K562 (cell line): ENCODE results near the gene DBP. TPM values are rescaled to one million over a fixed set of nuclear protein-coding genes. Genes with fewer than 3 reads are reported as not detected.

ENCODE experiments used
- MECOM ChIP-seq: fragments of 250-450 bp; sonication (Bioruptor Pico); IDR thresholded peaks from 2 replicates; pipeline ENCODE4 v1.8.0; 2022; ENCODE audit warnings: inconsistent platforms
- TAF1 ChIP-seq: IDR thresholded peaks from 2 replicates; pipeline ENCODE4 v1.6.1; 2011; ENCODE audit warnings: mild to moderate bottlenecking, low read length, moderate library complexity; ENCODE audit not compliant: insufficient read depth, control insufficient read depth, severe bottlenecking; ENCODE audit errors: extremely low read depth
- ZFX ChIP-seq: sonication (generic); formaldehyde crosslinking; IDR thresholded peaks from 2 replicates; pipeline ENCODE4 v1.8.0; 2022; ENCODE audit warnings: mild to moderate bottlenecking, missing genetic modification reagents, moderate library complexity
- ZKSCAN8 ChIP-seq: fragments of 200-800 bp; sonication (Bioruptor generic); IDR thresholded peaks from 2 replicates; pipeline ENCODE4 v1.6.1; 2016; ENCODE audit warnings: missing genetic modification characterization, missing compliant biosample characterization
- ZNF79 ChIP-seq: fragments of 250-450 bp; sonication (Bioruptor Pico); IDR thresholded peaks from 2 replicates; pipeline ENCODE4 v1.4.0; 2020; ENCODE audit warnings: low read depth, mild to moderate bottlenecking, moderate library complexity
- polyA plus RNA-seq, 8 experiments: library from polyadenylated mRNA; depleted of rRNA in 4 of 8; stranded (reverse) in 5 of 8; unstranded in 3 of 8; fragments of >200 nt; fragmentation: Nextera tagmentation in 2 of 8; fragmentation: Illumina TruSeq in 1 of 8; extraction: Ambion mirVana in 2 of 8; extraction: Trizol in 1 of 8; gene quantifications; 2 replicates each; pipeline versions ENCODE4 v1.2.1 to v1.2.3, GENCODE V29; 2011 to 2014; ENCODE audit warnings: inconsistent platforms in 1 of 8, missing spikeins in 1 of 8
- total RNA-seq, 7 experiments: library from RNA; depleted of rRNA in 6 of 7; stranded (reverse); fragments of >200 nt in 6 of 7; fragmentation: Illumina TruSeq in 2 of 7; extraction: Trizol in 2 of 7; gene quantifications; 2 replicates each; pipeline versions ENCODE4 v1.2.1 to v1.2.3, GENCODE V29; 2011 to 2021; ENCODE audit warnings: low replicate concordance in 1 of 7
- TF ChIP-seq, protein P1 (sequence below): fragments of 450-650 bp; formaldehyde crosslinking; conservative IDR thresholded peaks from 2 replicates; pipeline ENCODE4 v1.4.0; 2022; ENCODE audit warnings: mild to moderate bottlenecking, missing genetic modification characterization
- TF ChIP-seq, protein P2 (sequence below): fragments of 250-450 bp; sonication (Bioruptor Pico); IDR thresholded peaks from 2 replicates; pipeline ENCODE4 v1.5.0; 2021

DBP gene
- total and polyA plus RNA-seq, 9 of the 15 experiments (the other 6 are each of a cell fraction or from before 2014, with no cell fraction given), result 0.25 to 5.5 (median 1.8) TPM

DNA sequence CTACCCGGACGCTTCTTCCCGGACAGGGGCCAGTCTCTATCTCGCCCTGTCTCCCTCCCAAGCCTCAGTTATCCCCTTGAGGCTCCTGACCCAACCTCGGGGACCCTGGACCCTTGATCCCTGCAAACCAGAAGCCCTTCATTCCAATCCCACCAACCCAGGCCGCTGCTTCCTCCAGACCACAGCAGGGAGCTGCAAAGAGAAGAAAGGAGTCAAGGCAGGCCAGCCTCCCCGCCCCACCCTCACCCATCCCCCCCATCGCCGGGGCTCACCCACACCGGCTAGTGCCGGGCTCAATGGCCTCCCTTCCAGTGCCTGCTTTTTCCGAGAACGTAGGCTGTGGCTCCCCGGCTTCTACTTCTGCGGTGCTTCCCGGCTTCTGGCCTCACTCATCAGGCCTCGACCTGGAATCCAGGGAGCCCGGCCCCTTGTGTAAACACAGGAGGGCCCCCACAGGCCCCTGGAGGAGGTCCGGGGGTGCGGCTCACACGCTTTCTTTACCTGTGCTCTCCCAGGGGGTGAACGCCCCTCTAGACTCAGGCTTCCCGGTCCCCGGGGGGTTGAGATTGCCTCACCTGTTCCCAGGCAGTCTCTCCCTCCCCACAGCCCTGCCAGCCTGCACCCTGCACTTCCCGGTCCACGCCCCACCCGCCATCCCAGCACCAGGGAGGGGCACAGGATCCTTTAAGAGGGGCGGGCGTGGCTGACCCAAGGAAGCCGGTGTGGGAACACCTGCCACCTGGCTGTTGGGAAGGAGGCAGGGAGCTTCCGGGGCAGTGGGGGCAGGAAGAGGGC, 22.5 kb downstream of the DBP start, which contains the start of gene FAM83E (continued):
- TF ChIP-seq, protein P1, sequence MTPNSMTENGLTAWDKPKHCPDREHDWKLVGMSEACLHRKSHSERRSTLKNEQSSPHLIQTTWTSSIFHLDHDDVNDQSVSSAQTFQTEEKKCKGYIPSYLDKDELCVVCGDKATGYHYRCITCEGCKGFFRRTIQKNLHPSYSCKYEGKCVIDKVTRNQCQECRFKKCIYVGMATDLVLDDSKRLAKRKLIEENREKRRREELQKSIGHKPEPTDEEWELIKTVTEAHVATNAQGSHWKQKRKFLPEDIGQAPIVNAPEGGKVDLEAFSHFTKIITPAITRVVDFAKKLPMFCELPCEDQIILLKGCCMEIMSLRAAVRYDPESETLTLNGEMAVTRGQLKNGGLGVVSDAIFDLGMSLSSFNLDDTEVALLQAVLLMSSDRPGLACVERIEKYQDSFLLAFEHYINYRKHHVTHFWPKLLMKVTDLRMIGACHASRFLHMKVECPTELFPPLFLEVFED (CRISPR knock-in tag), result peak; percentile 10; the same call in 1 of the 2 replicates
- TF ChIP-seq ZKSCAN8 (CRISPR knock-in tag), result no peak
- peak; percentile 30 for TF ChIP-seq ZFX
- TF ChIP-seq TAF1, result peak; percentile 14
- TF ChIP-seq MECOM, result no peak
- TF ChIP-seq, protein P2, sequence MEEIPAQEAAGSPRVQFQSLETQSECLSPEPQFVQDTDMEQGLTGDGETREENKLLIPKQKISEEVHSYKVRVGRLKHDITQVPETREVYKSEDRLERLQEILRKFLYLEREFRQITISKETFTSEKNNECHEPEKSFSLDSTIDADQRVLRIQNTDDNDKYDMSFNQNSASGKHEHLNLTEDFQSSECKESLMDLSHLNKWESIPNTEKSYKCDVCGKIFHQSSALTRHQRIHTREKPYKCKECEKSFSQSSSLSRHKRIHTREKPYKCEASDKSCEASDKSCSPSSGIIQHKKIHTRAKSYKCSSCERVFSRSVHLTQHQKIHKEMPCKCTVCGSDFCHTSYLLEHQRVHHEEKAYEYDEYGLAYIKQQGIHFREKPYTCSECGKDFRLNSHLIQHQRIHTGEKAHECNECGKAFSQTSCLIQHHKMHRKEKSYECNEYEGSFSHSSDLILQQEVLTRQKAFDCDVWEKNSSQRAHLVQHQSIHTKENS (CRISPR knock-in tag), result no peak
- no peak for TF ChIP-seq ZNF79
